HG03025 (cell line): ENCODE data around the gene SWAP70.

Experiments
- ATAC-seq: cut with Tn5 transposase; IDR thresholded peaks from one replicate; pipeline ENCODE4 v1.9.1; 2021; ENCODE audit warnings: mild to moderate bottlenecking, moderate library complexity; ENCODE audit not compliant: unreplicated experiment, low FRiP score

The SWAP70 gene

DNA sequence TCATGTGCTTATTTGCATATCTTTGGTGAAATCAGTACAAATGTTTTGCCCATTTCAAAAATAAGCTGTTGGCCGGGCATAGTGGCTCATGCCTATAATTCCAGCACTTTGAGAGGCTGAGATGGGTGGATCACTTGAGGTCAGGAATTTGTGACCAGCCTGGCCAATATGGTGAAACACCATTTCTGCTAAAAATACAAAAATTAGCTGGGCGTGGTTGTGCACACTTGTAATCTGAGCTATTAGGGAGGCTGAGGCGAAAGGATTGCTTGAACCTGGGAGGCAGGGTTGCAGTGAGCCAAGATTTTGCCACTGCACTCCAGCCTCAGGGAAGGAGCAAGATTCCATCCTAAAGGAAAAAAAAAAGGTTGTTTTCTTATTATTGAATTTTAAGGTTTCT lies 136.0 kb downstream of the SWAP70 start:
- ATAC-seq, result no peak

DNA sequence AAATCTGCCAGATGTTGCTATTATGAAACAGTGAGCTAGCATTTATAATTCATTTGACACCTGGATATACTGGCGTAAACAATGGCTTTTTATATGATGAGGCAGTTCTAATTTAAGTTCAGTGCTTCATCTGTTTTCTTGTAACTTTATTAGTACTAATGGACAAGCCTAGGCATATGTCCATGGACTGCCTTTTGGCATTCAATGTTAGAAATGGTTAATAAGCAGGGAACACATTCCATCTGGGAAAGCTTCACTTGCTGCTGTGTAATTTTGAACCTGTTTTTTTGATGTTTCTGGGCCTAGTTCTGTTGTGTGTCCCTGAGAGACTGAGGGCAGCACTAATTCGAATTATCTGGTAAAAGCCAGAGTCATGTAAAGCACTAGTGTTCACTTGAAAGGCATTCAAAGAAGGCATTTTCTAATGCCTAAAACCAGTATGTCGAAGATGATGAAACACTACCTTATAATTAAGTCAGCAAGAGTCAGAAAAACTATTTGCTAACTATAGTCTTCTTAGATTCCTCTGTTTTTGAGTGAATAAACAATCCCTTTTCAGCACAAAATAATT lies 138.5 kb downstream of the SWAP70 start:
- ATAC-seq, result no peak
